ENCODE results near the gene UGT1A6. TPM values are rescaled to one million over a fixed set of nuclear protein-coding genes. Genes with fewer than 3 reads are reported as not detected.

UGT1A6 gene
- total RNA-seq, 1 experiment from 2014 or later = not detected

DNA sequence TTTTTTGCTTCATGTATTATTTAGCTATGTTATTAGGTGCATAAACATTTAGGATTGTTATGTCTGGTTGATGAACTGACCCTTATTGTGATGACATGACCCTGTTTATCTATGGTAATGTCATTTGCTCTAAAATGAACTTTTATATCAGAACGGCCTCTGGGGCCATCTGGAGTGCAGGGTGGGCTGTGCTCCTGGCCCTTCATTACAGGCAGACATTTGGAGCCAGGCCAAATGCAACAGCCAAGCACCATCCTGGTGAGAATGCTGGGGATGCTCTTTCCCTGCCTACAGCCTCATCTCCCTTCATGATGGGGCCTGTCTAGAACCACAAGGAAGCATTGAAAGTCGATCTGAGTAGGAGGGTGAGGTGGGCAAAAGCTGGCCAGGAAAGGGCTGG, 123.6 kb downstream of the UGT1A6 start:
- no peaks in the 10 kb centered on the region for H3K4me1 Mint-ChIP-seq
- POLR2A ChIA-PET = no interaction called here
- H3K27ac Mint-ChIP-seq = no peak overlapping the region
- TF ChIP-seq NFATC4 (CRISPR knock-in tag; IDR thresholded peaks at IDR 0.05) (no peak), NR3C1 (CRISPR knock-in tag; conservative IDR thresholded peaks at IDR 0.05; ENCODE audit: low read depth) (no peak), ZNF671 (CRISPR knock-in tag; IDR thresholded peaks at IDR 0.05) (no peak), MYBL2 (CRISPR knock-in tag; IDR thresholded peaks at IDR 0.05) (no peak), OVOL2 (CRISPR knock-in tag; IDR thresholded peaks at IDR 0.05; ENCODE audit: borderline replicate concordance) (no peak), SMAD4 (CRISPR knock-in tag; IDR thresholded peaks at IDR 0.05) (no peak), IRF2 (CRISPR knock-in tag; IDR thresholded peaks at IDR 0.05; ENCODE audit: borderline replicate concordance, low read depth) (no peak), SP1 (CRISPR knock-in tag; conservative IDR thresholded peaks at IDR 0.05) (no peak)
- TF ChIP-seq, protein P1, sequence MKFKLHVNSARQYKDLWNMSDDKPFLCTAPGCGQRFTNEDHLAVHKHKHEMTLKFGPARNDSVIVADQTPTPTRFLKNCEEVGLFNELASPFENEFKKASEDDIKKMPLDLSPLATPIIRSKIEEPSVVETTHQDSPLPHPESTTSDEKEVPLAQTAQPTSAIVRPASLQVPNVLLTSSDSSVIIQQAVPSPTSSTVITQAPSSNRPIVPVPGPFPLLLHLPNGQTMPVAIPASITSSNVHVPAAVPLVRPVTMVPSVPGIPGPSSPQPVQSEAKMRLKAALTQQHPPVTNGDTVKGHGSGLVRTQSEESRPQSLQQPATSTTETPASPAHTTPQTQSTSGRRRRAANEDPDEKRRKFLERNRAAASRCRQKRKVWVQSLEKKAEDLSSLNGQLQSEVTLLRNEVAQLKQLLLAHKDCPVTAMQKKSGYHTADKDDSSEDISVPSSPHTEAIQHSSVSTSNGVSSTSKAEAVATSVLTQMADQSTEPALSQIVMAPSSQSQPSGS (CRISPR knock-in tag; IDR thresholded peaks at IDR 0.05; ENCODE audit: borderline replicate concordance, low read depth) = no peak
- TF ChIP-seq, protein P2, sequence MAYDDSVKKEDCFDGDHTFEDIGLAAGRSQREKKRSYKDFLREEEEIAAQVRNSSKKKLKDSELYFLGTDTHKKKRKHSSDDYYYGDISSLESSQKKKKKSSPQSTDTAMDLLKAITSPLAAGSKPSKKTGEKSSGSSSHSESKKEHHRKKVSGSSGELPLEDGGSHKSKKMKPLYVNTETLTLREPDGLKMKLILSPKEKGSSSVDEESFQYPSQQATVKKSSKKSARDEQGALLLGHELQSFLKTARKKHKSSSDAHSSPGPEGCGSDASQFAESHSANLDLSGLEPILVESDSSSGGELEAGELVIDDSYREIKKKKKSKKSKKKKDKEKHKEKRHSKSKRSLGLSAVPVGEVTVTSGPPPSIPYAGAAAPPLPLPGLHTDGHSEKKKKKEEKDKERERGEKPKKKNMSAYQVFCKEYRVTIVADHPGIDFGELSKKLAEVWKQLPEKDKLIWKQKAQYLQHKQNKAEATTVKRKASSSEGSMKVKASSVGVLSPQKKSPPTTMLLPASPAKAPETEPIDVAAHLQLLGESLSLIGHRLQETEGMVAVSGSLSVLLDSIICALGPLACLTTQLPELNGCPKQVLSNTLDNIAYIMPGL (CRISPR knock-in tag; IDR thresholded peaks at IDR 0.05) = no peak
- TF ChIP-seq, protein P3, sequence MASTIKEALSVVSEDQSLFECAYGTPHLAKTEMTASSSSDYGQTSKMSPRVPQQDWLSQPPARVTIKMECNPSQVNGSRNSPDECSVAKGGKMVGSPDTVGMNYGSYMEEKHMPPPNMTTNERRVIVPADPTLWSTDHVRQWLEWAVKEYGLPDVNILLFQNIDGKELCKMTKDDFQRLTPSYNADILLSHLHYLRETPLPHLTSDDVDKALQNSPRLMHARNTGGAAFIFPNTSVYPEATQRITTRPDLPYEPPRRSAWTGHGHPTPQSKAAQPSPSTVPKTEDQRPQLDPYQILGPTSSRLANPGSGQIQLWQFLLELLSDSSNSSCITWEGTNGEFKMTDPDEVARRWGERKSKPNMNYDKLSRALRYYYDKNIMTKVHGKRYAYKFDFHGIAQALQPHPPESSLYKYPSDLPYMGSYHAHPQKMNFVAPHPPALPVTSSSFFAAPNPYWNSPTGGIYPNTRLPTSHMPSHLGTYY (CRISPR knock-in tag; IDR thresholded peaks at IDR 0.05) = no peak
- ATAC-seq (no peak), DNase-seq (ENCODE audit: low spot score) (no peak)
- H3K27me3 Mint-ChIP-seq (ENCODE audit: low read depth) = no peaks in the 10 kb centered on the region
- no peaks in the 10 kb centered on the region for H3K36me3 Mint-ChIP-seq
- H3K9me3 Mint-ChIP-seq = peaks cover 7% of the 10 kb centered on the region; the same call in 1 of the 2 replicates
- H3K4me3 Mint-ChIP-seq = no peak overlapping the region
- CTCF ChIA-PET = no interaction called here

DNA sequence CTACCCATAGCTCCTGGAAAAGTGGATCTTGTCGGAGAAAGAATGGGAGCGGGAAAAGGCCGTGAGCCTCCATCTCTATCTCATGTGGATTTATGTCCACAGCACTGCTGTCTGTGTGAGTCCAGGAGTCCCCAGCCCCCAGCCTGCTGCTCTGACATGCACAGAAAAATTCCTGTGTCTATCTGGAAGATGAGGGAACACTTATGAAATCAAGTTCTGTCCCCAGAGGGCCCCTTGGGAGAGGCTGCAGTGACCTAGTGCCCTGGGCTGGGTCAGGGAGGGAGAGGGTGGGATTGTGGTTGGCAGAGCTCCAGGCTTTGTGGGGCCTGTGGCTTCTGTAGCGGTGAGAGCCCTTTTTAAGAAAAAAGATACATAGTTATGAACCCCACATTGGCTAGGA, 124.1 kb downstream of the UGT1A6 start:
- H3K4me1 Mint-ChIP-seq = no peaks in the 10 kb centered on the region
- no peaks in the 10 kb centered on the region for H3K27me3 Mint-ChIP-seq (ENCODE audit: low read depth)
- peaks cover 7% of the 10 kb centered on the region; the same call in 1 of the 2 replicates for H3K9me3 Mint-ChIP-seq
- DNase-seq (ENCODE audit: low spot score) (no peak), ATAC-seq (no peak)
- no peak overlapping the region for H3K27ac Mint-ChIP-seq
- TF ChIP-seq ESRRA (CRISPR knock-in tag; IDR thresholded peaks at IDR 0.05; ENCODE audit: borderline replicate concordance) = no peak
- TF ChIP-seq, protein P3 (CRISPR knock-in tag; IDR thresholded peaks at IDR 0.05) = no peak
- no peak for TF ChIP-seq GABPB1 (CRISPR knock-in tag; IDR thresholded peaks at IDR 0.05)
- TF ChIP-seq NR1H2 (CRISPR knock-in tag; IDR thresholded peaks at IDR 0.05) = no peak
- TF ChIP-seq GRHL2 (CRISPR knock-in tag; IDR thresholded peaks at IDR 0.05; ENCODE audit: insufficient replicate concordance, severe bottlenecking) = no peak
- TF ChIP-seq ATF1 (CRISPR knock-in tag; IDR thresholded peaks at IDR 0.05) = no peak
- TF ChIP-seq, protein P4, sequence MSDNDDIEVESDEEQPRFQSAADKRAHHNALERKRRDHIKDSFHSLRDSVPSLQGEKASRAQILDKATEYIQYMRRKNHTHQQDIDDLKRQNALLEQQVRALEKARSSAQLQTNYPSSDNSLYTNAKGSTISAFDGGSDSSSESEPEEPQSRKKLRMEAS (CRISPR knock-in tag; IDR thresholded peaks at IDR 0.05) = no peak
- no peak for TF ChIP-seq GTF2I (CRISPR knock-in tag; conservative IDR thresholded peaks at IDR 0.05)
- TF ChIP-seq, protein P5, sequence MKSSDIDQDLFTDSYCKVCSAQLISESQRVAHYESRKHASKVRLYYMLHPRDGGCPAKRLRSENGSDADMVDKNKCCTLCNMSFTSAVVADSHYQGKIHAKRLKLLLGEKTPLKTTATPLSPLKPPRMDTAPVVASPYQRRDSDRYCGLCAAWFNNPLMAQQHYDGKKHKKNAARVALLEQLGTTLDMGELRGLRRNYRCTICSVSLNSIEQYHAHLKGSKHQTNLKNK (CRISPR knock-in tag; IDR thresholded peaks at IDR 0.05) = no peak
- TF ChIP-seq, protein P6, sequence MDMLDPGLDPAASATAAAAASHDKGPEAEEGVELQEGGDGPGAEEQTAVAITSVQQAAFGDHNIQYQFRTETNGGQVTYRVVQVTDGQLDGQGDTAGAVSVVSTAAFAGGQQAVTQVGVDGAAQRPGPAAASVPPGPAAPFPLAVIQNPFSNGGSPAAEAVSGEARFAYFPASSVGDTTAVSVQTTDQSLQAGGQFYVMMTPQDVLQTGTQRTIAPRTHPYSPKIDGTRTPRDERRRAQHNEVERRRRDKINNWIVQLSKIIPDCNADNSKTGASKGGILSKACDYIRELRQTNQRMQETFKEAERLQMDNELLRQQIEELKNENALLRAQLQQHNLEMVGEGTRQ (CRISPR knock-in tag; IDR thresholded peaks at IDR 0.05) = no peak
- TF ChIP-seq EMX1 (CRISPR knock-in tag; IDR thresholded peaks at IDR 0.05) = no peak
- TF ChIP-seq ZNF138 (CRISPR knock-in tag; conservative IDR thresholded peaks at IDR 0.05) = no peak
- no peaks in the 10 kb centered on the region for H3K36me3 Mint-ChIP-seq
- ChIA-PET POLR2A (no interaction called here), CTCF (no interaction called here)
- no peak overlapping the region for H3K4me3 Mint-ChIP-seq
